Measurements from ENCODE around the gene ANKRD29. TPM values are rescaled to one million over a fixed set of nuclear protein-coding genes. Genes with fewer than 3 reads are reported as not detected.

The ANKRD29 gene
- total RNA-seq, 2 experiments from 2014 or later: not detected

GRCh38 chr18:23586249-23587196, 76.2 kb downstream of the ANKRD29 start, which contains the start of gene NPC1:
NPC1 (minus strand) TSS chr18:23586506; CDS start chr18:23586343, 163 bp downstream.
- DNase-seq (ENCODE audit: low spot score): peak; percentile 94
- peak within 1 kb of the TSS; percentile 94 for H3K4me2 ChIP-seq (ENCODE audit: low read length)
- peak within 1 kb of the TSS; percentile 77 for H2AFZ ChIP-seq (ENCODE audit: low read length)
- peaks cover 7% of the 10 kb centered on the region; the same call in 1 of the 2 replicates for H3K36me3 ChIP-seq (ENCODE audit: insufficient read depth, low read length)
- intact Hi-C loops (cut with micrococcal nuclease; ENCODE audit: unreplicated experiment): loop anchor here (1.0 to 10.0 kb wide), 6 partner anchors 70 to 788 kb away; partner anchors contain the start of genes CABLES1, RBBP8 and RMC1
- no peaks in the 10 kb centered on the region for H3K9me2 ChIP-seq (ENCODE audit: insufficient read depth, low read length)
- H3K4me3 ChIP-seq (ENCODE audit: low read depth, low read length, poor library complexity, severe bottlenecking): peak within 1 kb of the TSS; percentile 87
- H3K4me1 ChIP-seq (ENCODE audit: insufficient read depth, low read length, poor library complexity, severe bottlenecking): peaks cover 22% of the 10 kb centered on the region
- ChIA-PET POLR2A (interaction anchor here (0.7 to 1.5 kb wide), 5 partner anchors 16 to 1058 kb away, joined by 3 to 4 read pairs (median 4); no protein-coding TSS in a partner anchor), CTCF (ENCODE audit: unreplicated experiment) (interaction anchor here (1.4 kb wide), 1 partner anchor 88 kb away, joined by 4 read pairs; no protein-coding TSS in a partner anchor)
- BruUV-seq (replicated peaks): no TSS peak
- peaks cover 25% of the 10 kb centered on the region; the same call in 1 of the 2 replicates for H3K79me2 ChIP-seq (ENCODE audit: insufficient read depth, low read depth, low read length)
- no peaks in the 10 kb centered on the region for H3K9me3 ChIP-seq (ENCODE audit: low read length)
- H3K27ac ChIP-seq (ENCODE audit: low read depth, low read length, poor library complexity, severe bottlenecking): peak within 1 kb of the TSS; percentile 85
- no peaks in the 10 kb centered on the region for H4K20me1 ChIP-seq (ENCODE audit: insufficient read depth, low read length)
- TF ChIP-seq CTCF (conservative IDR thresholded peaks at IDR 0.05; ENCODE audit: low read length): peak; percentile 84
- no peak for TF ChIP-seq EZH2phosphoT487 (IDR thresholded peaks at IDR 0.05; ENCODE audit: borderline replicate concordance, low read depth, low read length)

GRCh38 chr18:23585897-23586248, 76.8 kb downstream of the ANKRD29 start:
- no peak for DNase-seq (ENCODE audit: low spot score)
- H3K9me2 ChIP-seq (ENCODE audit: insufficient read depth, low read length): no peaks in the 10 kb centered on the region
- peaks cover 25% of the 10 kb centered on the region; the same call in 1 of the 2 replicates for H3K79me2 ChIP-seq (ENCODE audit: insufficient read depth, low read depth, low read length)
- ChIA-PET POLR2A (interaction anchor here (0.7 to 1.5 kb wide), 6 partner anchors 16 to 1059 kb away, joined by 3 to 4 read pairs (median 4); no protein-coding TSS in a partner anchor), CTCF (ENCODE audit: unreplicated experiment) (interaction anchor here (1.4 kb wide), 1 partner anchor 87 kb away, joined by 4 read pairs; no protein-coding TSS in a partner anchor)
- no peaks in the 10 kb centered on the region for H4K20me1 ChIP-seq (ENCODE audit: insufficient read depth, low read length)
- TF ChIP-seq EZH2phosphoT487 (IDR thresholded peaks at IDR 0.05; ENCODE audit: borderline replicate concordance, low read depth, low read length): no peak
- no peak for TF ChIP-seq CTCF (conservative IDR thresholded peaks at IDR 0.05; ENCODE audit: low read length)
- peak overlapping the region; percentile 85 for H3K27ac ChIP-seq (ENCODE audit: low read depth, low read length, poor library complexity, severe bottlenecking)
- peaks cover 23% of the 10 kb centered on the region for H3K4me1 ChIP-seq (ENCODE audit: insufficient read depth, low read length, poor library complexity, severe bottlenecking)
- peak overlapping the region; percentile 94 for H3K4me2 ChIP-seq (ENCODE audit: low read length)
- no TSS peak for BruUV-seq (replicated peaks)
- intact Hi-C loops (cut with micrococcal nuclease; ENCODE audit: unreplicated experiment): loop anchor here (1.0 to 10.0 kb wide), 5 partner anchors 83 to 787 kb away; partner anchors contain the start of genes CABLES1, RBBP8 and RMC1
- no peaks in the 10 kb centered on the region for H3K9me3 ChIP-seq (ENCODE audit: low read length)
- H3K4me3 ChIP-seq (ENCODE audit: low read depth, low read length, poor library complexity, severe bottlenecking): peak overlapping the region; percentile 87
- peaks cover 12% of the 10 kb centered on the region for H3K36me3 ChIP-seq (ENCODE audit: insufficient read depth, low read length)
- peak overlapping the region; percentile 77; the same call in 1 of the 2 replicates for H2AFZ ChIP-seq (ENCODE audit: low read length)

All from OCI-LY7 (cell line).